PFSK-1 (cell line): Measurements from ENCODE around the gene TSKU.
A peak's percentile ranks its signal among the peaks of the same experiment; 100 is the strongest.

Experiments
- FOXP2 ChIP-seq: optimal IDR thresholded peaks from 2 replicates; pipeline ENCODE3; 2011; ENCODE audit warnings: borderline replicate concordance, control low read depth, inconsistent platforms; ENCODE audit not compliant: insufficient read depth; ENCODE audit errors: extremely low read length, extremely low read depth
- POLR2AphosphoS5 ChIP-seq: IDR thresholded peaks from 2 replicates; pipeline ENCODE4 v1.6.1; 2012; ENCODE audit warnings: low read depth, mild to moderate bottlenecking, control low read depth, low read length, moderate library complexity
- SIN3A ChIP-seq: IDR thresholded peaks from 2 replicates; pipeline ENCODE4 v1.6.1; 2012; ENCODE audit warnings: mild to moderate bottlenecking, low read length, moderate library complexity, borderline replicate concordance; ENCODE audit not compliant: insufficient read depth
- TAF1 ChIP-seq: IDR thresholded peaks from 2 replicates; pipeline ENCODE4 v1.6.1; 2012; ENCODE audit warnings: low read length, control low read depth, borderline replicate concordance; ENCODE audit not compliant: insufficient read depth
- TF ChIP-seq, protein P1 (sequence below), 2 experiments: IDR thresholded peaks; 2 replicates each; pipeline versions ENCODE4 v1.6.1 to v1.8.0; 2011 to 2012; ENCODE audit warnings: low read depth in 2 of 2, low read length in 2 of 2, control low read depth in 1 of 2, inconsistent platforms in 1 of 2, mild to moderate bottlenecking in 1 of 2, moderate library complexity in 1 of 2; ENCODE audit not compliant: insufficient read depth in 1 of 2

The TSKU gene

DNA sequence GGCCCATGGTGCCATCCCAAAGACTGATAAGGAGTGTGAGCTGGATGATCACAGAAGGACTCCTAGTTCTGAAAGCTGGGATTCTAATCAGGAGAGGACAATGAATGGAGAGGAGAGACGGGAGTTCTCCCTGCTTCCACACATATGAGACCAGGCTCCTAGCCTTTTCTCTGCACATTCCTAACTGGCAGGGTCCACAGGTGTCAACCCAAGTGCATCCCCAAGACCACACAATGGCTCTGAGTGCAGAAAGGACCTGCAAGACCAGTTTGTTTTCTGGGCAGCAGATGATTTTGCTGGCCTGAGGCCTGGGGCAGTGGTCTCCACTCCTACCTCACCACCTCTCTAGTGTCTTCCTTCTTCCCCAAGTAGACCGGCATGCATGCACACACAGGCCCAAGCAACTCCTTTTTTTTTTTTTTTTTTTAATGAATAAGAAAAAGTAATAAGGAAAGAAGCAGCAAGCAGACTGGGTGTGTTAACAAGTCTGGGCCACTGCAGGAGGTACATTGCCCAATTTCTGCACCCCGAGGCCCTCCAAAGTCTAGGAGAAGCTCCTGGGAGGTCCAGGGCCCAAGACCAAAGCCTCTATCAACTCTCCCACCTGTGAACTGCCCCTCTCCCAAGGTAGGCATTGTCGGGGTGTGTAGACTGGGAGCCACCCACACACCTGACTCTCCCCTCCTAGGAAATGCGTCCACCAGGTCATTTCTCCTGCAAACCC is 1.2 kb upstream of the TSKU start:
- TF ChIP-seq FOXP2 (no peak), TAF1 (no peak), POLR2AphosphoS5 (no peak), SIN3A (no peak)
- TF ChIP-seq, protein P1, sequence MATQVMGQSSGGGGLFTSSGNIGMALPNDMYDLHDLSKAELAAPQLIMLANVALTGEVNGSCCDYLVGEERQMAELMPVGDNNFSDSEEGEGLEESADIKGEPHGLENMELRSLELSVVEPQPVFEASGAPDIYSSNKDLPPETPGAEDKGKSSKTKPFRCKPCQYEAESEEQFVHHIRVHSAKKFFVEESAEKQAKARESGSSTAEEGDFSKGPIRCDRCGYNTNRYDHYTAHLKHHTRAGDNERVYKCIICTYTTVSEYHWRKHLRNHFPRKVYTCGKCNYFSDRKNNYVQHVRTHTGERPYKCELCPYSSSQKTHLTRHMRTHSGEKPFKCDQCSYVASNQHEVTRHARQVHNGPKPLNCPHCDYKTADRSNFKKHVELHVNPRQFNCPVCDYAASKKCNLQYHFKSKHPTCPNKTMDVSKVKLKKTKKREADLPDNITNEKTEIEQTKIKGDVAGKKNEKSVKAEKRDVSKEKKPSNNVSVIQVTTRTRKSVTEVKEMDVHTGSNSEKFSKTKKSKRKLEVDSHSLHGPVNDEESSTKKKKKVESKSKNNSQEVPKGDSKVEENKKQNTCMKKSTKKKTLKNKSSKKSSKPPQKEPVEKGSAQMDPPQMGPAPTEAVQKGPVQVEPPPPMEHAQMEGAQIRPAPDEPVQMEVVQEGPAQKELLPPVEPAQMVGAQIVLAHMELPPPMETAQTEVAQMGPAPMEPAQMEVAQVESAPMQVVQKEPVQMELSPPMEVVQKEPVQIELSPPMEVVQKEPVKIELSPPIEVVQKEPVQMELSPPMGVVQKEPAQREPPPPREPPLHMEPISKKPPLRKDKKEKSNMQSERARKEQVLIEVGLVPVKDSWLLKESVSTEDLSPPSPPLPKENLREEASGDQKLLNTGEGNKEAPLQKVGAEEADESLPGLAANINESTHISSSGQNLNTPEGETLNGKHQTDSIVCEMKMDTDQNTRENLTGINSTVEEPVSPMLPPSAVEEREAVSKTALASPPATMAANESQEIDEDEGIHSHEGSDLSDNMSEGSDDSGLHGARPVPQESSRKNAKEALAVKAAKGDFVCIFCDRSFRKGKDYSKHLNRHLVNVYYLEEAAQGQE (IDR thresholded peaks at IDR 0.05; ENCODE audit: insufficient read depth in 1 of 2, low read depth in 2 of 2, low read length in 2 of 2): no peak

DNA sequence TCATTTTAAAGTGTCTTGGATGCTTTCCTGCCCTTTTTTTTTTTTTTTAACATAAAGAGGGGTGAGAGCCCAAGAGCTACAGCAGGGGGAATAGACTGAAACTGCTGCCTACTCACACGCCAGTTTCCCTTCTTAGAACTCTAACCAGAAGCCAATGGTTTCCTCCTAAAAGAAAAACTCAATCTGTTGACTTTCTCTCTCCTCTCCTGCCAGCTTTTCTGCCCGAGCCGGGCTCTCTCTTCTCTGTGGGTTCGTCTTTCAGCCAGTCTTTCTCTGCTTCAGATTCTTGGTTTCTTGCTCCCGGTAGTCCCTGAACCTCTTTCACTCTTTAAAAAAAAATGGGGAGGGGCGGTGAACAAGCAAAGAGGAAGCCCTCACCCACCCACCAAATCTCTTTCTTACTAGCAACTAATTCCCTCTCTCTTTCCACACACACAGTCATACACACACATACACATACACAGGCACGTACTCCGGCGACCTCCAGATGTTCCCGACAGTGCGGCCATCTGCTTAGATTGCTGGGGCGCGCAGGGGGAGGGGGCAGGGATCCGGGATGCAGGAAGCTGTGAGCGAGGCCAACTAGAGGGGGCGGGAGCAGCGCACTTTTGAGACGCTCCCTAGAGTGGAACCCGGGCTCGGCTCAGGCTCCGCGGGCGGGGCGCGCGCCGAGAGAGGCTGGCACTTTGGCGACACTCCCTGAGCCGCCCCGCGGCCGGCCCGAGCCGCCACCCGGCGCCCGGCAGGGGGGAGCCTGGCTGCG is 444 bp upstream of the TSKU start:
- TF ChIP-seq FOXP2: peak; percentile 87
- peak; percentile 76; the same call in 1 of the 2 replicates for TF ChIP-seq POLR2AphosphoS5
- TF ChIP-seq, protein P1 (IDR thresholded peaks at IDR 0.05; ENCODE audit: insufficient read depth in 1 of 2, low read depth in 2 of 2, low read length in 2 of 2): no peak
- TF ChIP-seq SIN3A: peak; percentile 41; the same call in 1 of the 2 replicates
- peak; percentile 55; the same call in 1 of the 2 replicates for TF ChIP-seq TAF1

DNA sequence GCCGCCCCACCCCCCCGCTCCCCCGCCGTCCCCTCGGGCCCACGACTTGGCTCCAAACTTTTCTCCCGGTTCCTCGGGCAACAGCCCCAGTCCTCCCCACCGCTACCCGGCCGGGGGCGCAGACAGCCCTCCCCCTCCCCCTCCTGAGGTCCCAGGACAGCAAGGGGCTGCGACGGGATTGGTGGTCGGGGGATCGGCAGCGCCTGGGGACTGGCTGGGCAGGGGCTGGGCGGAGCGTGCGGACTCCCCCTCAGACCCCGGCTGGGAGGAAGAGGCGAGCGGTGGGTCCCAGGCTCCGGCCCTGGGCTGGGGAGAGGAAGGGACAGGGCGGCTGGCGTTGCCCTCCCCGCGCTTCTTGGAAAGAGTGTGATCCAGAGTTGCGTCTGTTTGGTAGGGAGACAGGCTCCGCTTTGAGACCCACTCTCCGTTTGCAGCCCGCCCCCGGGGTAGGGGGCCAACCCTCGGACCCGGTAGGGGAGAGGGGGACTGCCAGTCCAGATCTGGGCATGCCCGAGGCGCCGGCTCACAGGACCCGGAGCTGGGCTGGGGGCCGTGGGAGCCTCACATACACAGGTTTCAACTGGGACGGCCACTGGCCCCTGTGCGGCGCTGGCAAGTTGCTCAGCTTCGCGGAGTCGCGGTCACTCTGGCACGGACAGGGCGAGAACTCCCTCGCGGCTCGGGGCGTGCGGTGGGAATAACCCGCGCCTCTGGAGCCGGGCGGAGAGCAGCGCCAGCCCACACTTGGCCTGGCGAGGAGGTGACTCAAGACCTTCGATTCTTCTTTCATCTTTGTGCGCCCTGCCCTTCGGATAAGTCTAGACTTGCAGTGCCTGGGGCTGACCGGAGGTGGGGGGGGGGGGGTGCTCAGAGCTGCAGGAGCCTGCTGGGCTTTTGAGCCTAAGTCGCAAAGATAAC is 999 bp downstream of the TSKU start:
- TF ChIP-seq SIN3A (no peak), TAF1 (peak; percentile 43; the same call in 1 of the 2 replicates)
- TF ChIP-seq, protein P1 (IDR thresholded peaks at IDR 0.05; ENCODE audit: insufficient read depth in 1 of 2, low read depth in 2 of 2, low read length in 2 of 2): no peak

DNA sequence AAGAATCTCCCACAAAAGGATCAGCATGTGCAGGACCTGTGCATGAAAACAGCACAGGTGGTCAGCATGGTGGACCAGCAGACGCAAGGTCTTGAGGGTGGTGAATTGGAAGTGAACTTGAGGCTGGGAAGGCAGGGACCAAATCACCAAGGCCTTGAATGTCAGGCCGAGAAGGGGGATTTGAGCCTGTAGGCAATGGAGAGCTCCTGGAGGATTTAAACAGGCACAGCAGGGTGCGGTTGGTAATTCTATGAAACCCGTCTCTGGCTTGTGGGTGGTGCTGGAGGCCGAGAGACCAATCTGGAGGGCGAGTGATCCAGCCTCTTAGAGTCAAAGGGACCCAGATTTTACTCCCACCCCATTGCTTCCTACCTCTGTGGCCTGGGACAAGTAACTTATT is 2.4 kb downstream of the TSKU start:
- TF ChIP-seq SIN3A (no peak), FOXP2 (no peak), TAF1 (no peak), POLR2AphosphoS5 (no peak)
- TF ChIP-seq, protein P1 (IDR thresholded peaks at IDR 0.05; ENCODE audit: insufficient read depth in 1 of 2, low read depth in 2 of 2, low read length in 2 of 2): no peak
